PC-9 (cell line): ENCODE results near the gene SLC6A19. TPM values are rescaled to one million over a fixed set of nuclear protein-coding genes. Genes with fewer than 3 reads are reported as not detected.

Experiments
- BruUV-seq: library from RNA; stranded (reverse); fragments of 400-500 nt; replicated peaks from 2 replicates; lab custom pipeline; 2021; lab: Mats Ljungman, UMichigan
- CTCF ChIA-PET: fragments of 300-600 bp; sonication (Branson Sonifier 250); formaldehyde crosslinking; loops from one replicate; lab custom pipeline; 2022; ENCODE audit warnings: antibody characterized with exemption; lab: Charles Lee
- POLR2A ChIA-PET: fragments of 300-600 bp; sonication (Branson Sonifier 250); formaldehyde crosslinking; loops from one replicate; lab custom pipeline; 2022; ENCODE audit warnings: antibody characterized with exemption; ENCODE audit not compliant: unreplicated experiment; lab: Charles Lee
- DNase-seq, 2 experiments: peaks; one replicate each; pipeline versions ENCODE4 v3.0.0 to v3.0.0-alpha.2; 2015 to 2022; ENCODE audit warnings: mixed read lengths in 1 of 2
- H2AFZ ChIP-seq: fragments of 200-600 bp; sonication (generic); 2 replicates; pipeline ENCODE4 v1.8.1; 2017; ENCODE audit warnings: antibody characterized with exemption
- H3F3A ChIP-seq: fragments of 200-600 bp; sonication (generic); 2 replicates; pipeline ENCODE4 v1.8.1; 2017; ENCODE audit warnings: antibody characterized with exemption, mild to moderate bottlenecking, low read depth; ENCODE audit not compliant: insufficient read depth
- H3K27ac ChIP-seq: fragments of 200-600 bp; sonication (generic); 2 replicates; pipeline ENCODE4 v1.6.1; 2016; ENCODE audit warnings: mixed run types
- H3K27me3 ChIP-seq: fragments of 200-600 bp; sonication (generic); 2 replicates; pipeline ENCODE4 v1.6.1; 2016; ENCODE audit warnings: low read depth, mixed run types; ENCODE audit not compliant: insufficient read depth
- H3K36me3 ChIP-seq: fragments of 200-600 bp; sonication (generic); 2 replicates; pipeline ENCODE4 v1.6.1; 2016; ENCODE audit warnings: low read depth, mixed run types
- H3K4me1 ChIP-seq: fragments of 200-600 bp; sonication (generic); replicated peaks from 2 replicates; pipeline ENCODE4 v1.6.1; 2016; ENCODE audit warnings: mixed run types; ENCODE audit not compliant: insufficient read depth
- H3K4me2 ChIP-seq: fragments of 200-600 bp; sonication (generic); 2 replicates; pipeline ENCODE4 v1.6.1; 2017; ENCODE audit warnings: mixed run types
- H3K4me3 ChIP-seq: fragments of 200-600 bp; sonication (generic); 2 replicates; pipeline ENCODE4 v1.6.1; 2016; ENCODE audit warnings: mixed run types
- H3K79me2 ChIP-seq: fragments of 200-600 bp; sonication (generic); 2 replicates; pipeline ENCODE4 v1.6.1; 2017; ENCODE audit warnings: low read depth, mixed run types
- H3K9me2 ChIP-seq: fragments of 200-600 bp; sonication (generic); 2 replicates; pipeline ENCODE4 v1.8.1; 2017; ENCODE audit warnings: mild to moderate bottlenecking; ENCODE audit not compliant: insufficient read depth
- H3K9me3 ChIP-seq: fragments of 200-600 bp; sonication (generic); 2 replicates; pipeline ENCODE4 v1.8.1; 2016; ENCODE audit warnings: low read depth; ENCODE audit not compliant: insufficient read depth
- H4K20me1 ChIP-seq: fragments of 200-600 bp; sonication (generic); 2 replicates; pipeline ENCODE4 v1.8.1; 2017; ENCODE audit not compliant: insufficient read depth
- EZH2 ChIP-seq: fragments of 200-600 bp; sonication (generic); IDR thresholded peaks from 2 replicates; pipeline ENCODE4 v1.8.0; 2017; ENCODE audit warnings: antibody characterized with exemption, low read depth
- intact Hi-C: fragments of 100-400 bp; cut with micrococcal nuclease; formaldehyde crosslinking; loops from one replicate; pipeline ENCODE4 v1.10.0; 2022; ENCODE audit not compliant: unreplicated experiment
- total RNA-seq: library from RNA; stranded (reverse); gene quantifications from 2 replicates; pipeline ENCODE4 v1.2.3, GENCODE V29; 2021
- TF ChIP-seq, protein P1 (sequence below): fragments of 200-600 bp; sonication (generic); conservative IDR thresholded peaks from 2 replicates; pipeline ENCODE4 v1.6.1; 2017; ENCODE audit warnings: mixed run types, antibody characterized with exemption, mild to moderate bottlenecking, moderate library complexity

The SLC6A19 gene
- total RNA-seq, 1 experiment from 2014 or later, result not detected

DNA sequence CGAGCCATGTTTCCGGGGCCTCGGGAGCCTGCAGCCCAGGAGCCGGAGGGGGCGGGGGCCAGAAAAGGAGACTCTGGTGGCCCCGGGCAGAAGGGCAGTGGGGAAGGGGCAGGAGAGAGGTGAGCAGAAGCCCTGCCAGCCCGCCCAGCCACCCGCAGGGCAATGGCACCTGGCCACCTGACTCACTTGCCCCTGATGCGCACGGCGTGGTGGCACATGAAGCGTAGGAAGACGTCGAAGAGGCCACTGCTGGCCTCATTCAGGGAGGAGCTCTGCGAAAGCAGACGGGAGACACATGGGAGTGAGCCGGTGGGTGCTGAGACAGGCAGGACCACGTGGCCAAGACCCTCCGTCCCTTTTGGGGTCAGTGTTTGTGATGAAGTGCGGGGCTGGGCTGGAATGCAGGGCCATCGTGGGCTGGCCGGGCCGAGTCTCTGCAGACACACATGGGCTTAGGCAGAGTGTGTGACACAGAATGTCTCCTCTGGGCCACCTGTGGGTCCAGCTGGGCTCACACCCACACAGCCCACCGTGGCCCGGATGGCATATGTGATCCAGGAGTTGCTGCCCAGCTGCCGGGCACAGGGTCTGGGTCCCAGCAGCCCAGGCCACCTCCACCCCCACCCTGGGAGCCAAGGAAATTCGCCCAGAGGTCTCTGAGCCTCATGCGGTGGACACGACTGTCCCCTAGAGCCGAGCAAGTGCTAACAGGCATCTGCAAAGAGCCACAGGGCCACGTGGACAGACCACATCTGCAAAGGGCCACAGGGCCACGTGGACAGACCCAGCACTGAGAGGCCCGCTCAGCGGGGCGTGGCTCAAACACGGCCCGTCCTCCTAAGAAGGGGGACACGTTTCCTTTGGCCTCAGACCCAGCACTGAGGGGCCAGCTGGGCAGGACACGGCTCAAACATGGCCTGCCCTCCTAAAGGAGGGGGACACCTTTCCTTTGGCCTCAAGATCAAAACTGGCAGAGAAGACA is 69.8 kb downstream of the SLC6A19 start:
- no peak overlapping the region for H3K27ac ChIP-seq
- H2AFZ ChIP-seq, result no peak overlapping the region
- no peaks in the 10 kb centered on the region for H3K9me2 ChIP-seq
- CTCF ChIA-PET, result no interaction called here
- no peaks in the 10 kb centered on the region for H3K9me3 ChIP-seq
- H3K4me1 ChIP-seq, result no peaks in the 10 kb centered on the region
- intact Hi-C loops, result no loop called here
- TF ChIP-seq, protein P1, sequence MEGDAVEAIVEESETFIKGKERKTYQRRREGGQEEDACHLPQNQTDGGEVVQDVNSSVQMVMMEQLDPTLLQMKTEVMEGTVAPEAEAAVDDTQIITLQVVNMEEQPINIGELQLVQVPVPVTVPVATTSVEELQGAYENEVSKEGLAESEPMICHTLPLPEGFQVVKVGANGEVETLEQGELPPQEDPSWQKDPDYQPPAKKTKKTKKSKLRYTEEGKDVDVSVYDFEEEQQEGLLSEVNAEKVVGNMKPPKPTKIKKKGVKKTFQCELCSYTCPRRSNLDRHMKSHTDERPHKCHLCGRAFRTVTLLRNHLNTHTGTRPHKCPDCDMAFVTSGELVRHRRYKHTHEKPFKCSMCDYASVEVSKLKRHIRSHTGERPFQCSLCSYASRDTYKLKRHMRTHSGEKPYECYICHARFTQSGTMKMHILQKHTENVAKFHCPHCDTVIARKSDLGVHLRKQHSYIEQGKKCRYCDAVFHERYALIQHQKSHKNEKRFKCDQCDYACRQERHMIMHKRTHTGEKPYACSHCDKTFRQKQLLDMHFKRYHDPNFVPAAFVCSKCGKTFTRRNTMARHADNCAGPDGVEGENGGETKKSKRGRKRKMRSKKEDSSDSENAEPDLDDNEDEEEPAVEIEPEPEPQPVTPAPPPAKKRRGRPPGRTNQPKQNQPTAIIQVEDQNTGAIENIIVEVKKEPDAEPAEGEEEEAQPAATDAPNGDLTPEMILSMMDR, result no peak
- no peak overlapping the region for H3K4me2 ChIP-seq
- H3K79me2 ChIP-seq, result no peaks in the 10 kb centered on the region
- no peaks in the 10 kb centered on the region for H3K36me3 ChIP-seq
- no peaks in the 10 kb centered on the region for H3K27me3 ChIP-seq
- no peak for DNase-seq
- H3F3A ChIP-seq, result peaks cover 4% of the 10 kb centered on the region; the same call in 1 of the 2 replicates
- BruUV-seq, result no TSS peak
- H3K4me3 ChIP-seq, result no peak overlapping the region
- POLR2A ChIA-PET, result interaction anchor here (0.6 kb wide), 1 partner anchor 21 kb away, joined by 4 read pairs; no protein-coding TSS in a partner anchor
- no peaks in the 10 kb centered on the region for H4K20me1 ChIP-seq

DNA sequence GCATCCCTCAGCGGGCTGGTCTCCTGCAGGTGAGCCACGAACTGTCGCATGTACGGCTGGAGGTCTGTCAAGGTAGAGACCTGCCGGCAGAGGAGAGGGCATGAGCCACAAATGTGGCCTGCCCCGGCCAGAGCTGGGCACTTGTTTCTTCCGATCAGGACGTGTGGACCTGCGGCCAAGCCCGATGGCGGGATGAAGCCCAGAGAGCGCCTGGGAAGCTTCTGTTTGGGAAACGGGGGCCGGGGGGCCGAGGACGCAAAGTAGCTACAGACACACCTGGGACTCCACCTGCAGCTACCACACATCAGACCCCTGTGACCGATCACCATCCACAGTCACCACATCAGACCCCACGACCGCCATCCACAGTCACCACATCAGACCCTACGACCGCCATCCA is 70.8 kb downstream of the SLC6A19 start:
- no peaks in the 10 kb centered on the region for H3K79me2 ChIP-seq
- DNase-seq, result no peak
- CTCF ChIA-PET, result no interaction called here
- TF ChIP-seq, protein P1, result no peak
- no peak for TF ChIP-seq EZH2
- no peak overlapping the region for H3K27ac ChIP-seq
- no peaks in the 10 kb centered on the region for H4K20me1 ChIP-seq
- no peaks in the 10 kb centered on the region for H3K9me3 ChIP-seq
- H3F3A ChIP-seq, result no peaks in the 10 kb centered on the region
- intact Hi-C loops, result no loop called here
- POLR2A ChIA-PET, result no interaction called here
- H3K4me3 ChIP-seq, result no peak overlapping the region
- no peaks in the 10 kb centered on the region for H3K4me1 ChIP-seq
- no peak overlapping the region for H3K4me2 ChIP-seq
- BruUV-seq, result no TSS peak
- H3K27me3 ChIP-seq, result no peaks in the 10 kb centered on the region
- H3K9me2 ChIP-seq, result no peaks in the 10 kb centered on the region
- H3K36me3 ChIP-seq, result no peaks in the 10 kb centered on the region
- no peak overlapping the region for H2AFZ ChIP-seq

DNA sequence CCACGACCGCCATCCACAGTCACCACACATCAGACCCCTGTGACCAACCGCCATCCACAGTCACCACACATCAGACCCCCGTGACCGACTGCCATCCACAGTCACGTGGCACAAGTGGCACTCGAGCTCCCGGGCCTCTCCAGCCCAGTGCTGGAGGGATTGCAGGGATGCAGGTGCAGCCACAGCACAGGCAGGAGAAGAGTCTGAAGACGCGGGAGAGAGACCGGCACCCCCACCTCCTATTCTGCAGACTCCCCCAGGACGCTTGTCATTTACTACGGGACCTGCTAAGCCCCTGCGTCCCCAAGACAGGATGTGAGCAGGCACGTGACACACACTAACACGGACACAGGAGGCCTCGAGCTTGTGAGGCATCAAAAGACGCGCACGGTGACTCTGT is 72.3 kb downstream of the SLC6A19 start:
- no peaks in the 10 kb centered on the region for H3K9me2 ChIP-seq
- no peak for TF ChIP-seq EZH2
- TF ChIP-seq, protein P1, result no peak
- DNase-seq, result no peak
- H3K36me3 ChIP-seq, result no peaks in the 10 kb centered on the region
- H3K4me2 ChIP-seq, result no peak overlapping the region
- no peaks in the 10 kb centered on the region for H3K27me3 ChIP-seq
- no peak overlapping the region for H2AFZ ChIP-seq
- no peaks in the 10 kb centered on the region for H3K9me3 ChIP-seq
- no peaks in the 10 kb centered on the region for H3K4me1 ChIP-seq
- no peaks in the 10 kb centered on the region for H3F3A ChIP-seq
- BruUV-seq, result no TSS peak
- H3K79me2 ChIP-seq, result no peaks in the 10 kb centered on the region
- no peak overlapping the region for H3K27ac ChIP-seq
- no peak overlapping the region for H3K4me3 ChIP-seq
- CTCF ChIA-PET, result no interaction called here
- POLR2A ChIA-PET, result no interaction called here
- H4K20me1 ChIP-seq, result no peaks in the 10 kb centered on the region
- intact Hi-C loops, result no loop called here
